Naive B cell (primary cell): ENCODE data around the gene CD300LG. TPM values are rescaled to one million over a fixed set of nuclear protein-coding genes. Genes with fewer than 3 reads are reported as not detected.
"Not testable (repeated sequence)": the region's sequence is repeated elsewhere in the genome, so short reads cannot be mapped to it uniquely, and the experiment has no call there.

Source experiments
- ATAC-seq, 2 donors: fragments of 150-1000 bp; cut with Tn5 transposase; 2 replicates each; pipeline ENCODE4 v1.10.0; 2021; ENCODE audit warnings: low read depth in 2 of 2, mild to moderate bottlenecking in 2 of 2, moderate library complexity in 2 of 2
- DNase-seq: peaks from one replicate; pipeline ENCODE4 v3.0.0; 2022
- H3K27ac Mint-ChIP-seq, 6 donors: one replicate each; pipeline ENCODE4 v1.8.0; 2020 to 2022; ENCODE audit warnings: mild to moderate bottlenecking in 6 of 6, mixed read lengths in 6 of 6, moderate library complexity in 5 of 6, inconsistent platforms in 2 of 6
- H3K27me3 Mint-ChIP-seq, 3 donors: one replicate each; pipeline ENCODE4 v1.8.0; 2021 to 2022; ENCODE audit warnings: mixed read lengths in 3 of 3, mild to moderate bottlenecking in 1 of 3
- H3K36me3 Mint-ChIP-seq, 2 donors: one replicate each; pipeline ENCODE4 v1.8.0; 2020 to 2022; ENCODE audit warnings: mixed read lengths in 2 of 2, inconsistent platforms in 1 of 2, mild to moderate bottlenecking in 1 of 2
- H3K4me1 Mint-ChIP-seq, 3 donors: one replicate each; pipeline ENCODE4 v1.8.0; 2020 to 2022; ENCODE audit warnings: mixed read lengths in 3 of 3, inconsistent platforms in 1 of 3, mild to moderate bottlenecking in 1 of 3, moderate library complexity in 1 of 3
- H3K4me3 Mint-ChIP-seq, 8 donors: one replicate each; pipeline ENCODE4 v1.8.0; 2020 to 2022; ENCODE audit warnings: mild to moderate bottlenecking in 8 of 8, mixed read lengths in 8 of 8, moderate library complexity in 8 of 8, inconsistent platforms in 2 of 8
- H3K9me3 Mint-ChIP-seq, 7 donors: one replicate each; pipeline ENCODE4 v1.8.0; 2020 to 2022; ENCODE audit warnings: mixed read lengths in 7 of 7, mild to moderate bottlenecking in 5 of 7, inconsistent platforms in 2 of 7, moderate library complexity in 1 of 7
- polyA plus RNA-seq, 6 donors: library from polyadenylated mRNA; unstranded; fragments of 300-500 nt; fragmentation: Illumina TruSeq; gene quantifications; one replicate each; pipeline ENCODE4 v1.2.3, GENCODE V29; 2021; ENCODE audit warnings: low read depth in 6 of 6

Gene CD300LG
- polyA plus RNA-seq, 6 donors from 2014 or later: not detected

GRCh38 chr17:43879723-43880419, 32.9 kb downstream of the CD300LG start:
- Mint-ChIP-seq H3K4me3 (no peak overlapping the region), H3K4me1 (peaks cover 2 to 6% (median 3%) of the 10 kb centered on the region in 3 donors), H3K9me3 (no peaks in the 10 kb centered on the region), H3K27ac (no peak overlapping the region), H3K36me3 (no peaks in the 10 kb centered on the region), H3K27me3 (peaks cover 22 to 75% (median 42%) of the 10 kb centered on the region in 3 donors)
- DNase-seq (no peak), ATAC-seq (no peak)

- Mint-ChIP-seq H3K36me3 (no peaks in the 10 kb centered on the region), H3K4me3 (no peak overlapping the region), H3K4me1 (peaks cover 2 to 6% (median 3%) of the 10 kb centered on the region in 3 donors), H3K27ac (no peak overlapping the region), H3K27me3 (peaks cover 24 to 74% (median 42%) of the 10 kb centered on the region in 3 donors), H3K9me3 (no peaks in the 10 kb centered on the region)
- peak in 1 of 2 donors; percentile 28 for ATAC-seq
- peak; percentile 12 for DNase-seq
Observed at GRCh38 chr17:43880420-43880991, 33.5 kb downstream of the CD300LG start.

GRCh38 chr17:43881181-43881580, 34.2 kb downstream of the CD300LG start:
- no peak for ATAC-seq
- no peak overlapping the region for H3K27ac Mint-ChIP-seq
- no peaks in the 10 kb centered on the region for H3K9me3 Mint-ChIP-seq

DNA sequence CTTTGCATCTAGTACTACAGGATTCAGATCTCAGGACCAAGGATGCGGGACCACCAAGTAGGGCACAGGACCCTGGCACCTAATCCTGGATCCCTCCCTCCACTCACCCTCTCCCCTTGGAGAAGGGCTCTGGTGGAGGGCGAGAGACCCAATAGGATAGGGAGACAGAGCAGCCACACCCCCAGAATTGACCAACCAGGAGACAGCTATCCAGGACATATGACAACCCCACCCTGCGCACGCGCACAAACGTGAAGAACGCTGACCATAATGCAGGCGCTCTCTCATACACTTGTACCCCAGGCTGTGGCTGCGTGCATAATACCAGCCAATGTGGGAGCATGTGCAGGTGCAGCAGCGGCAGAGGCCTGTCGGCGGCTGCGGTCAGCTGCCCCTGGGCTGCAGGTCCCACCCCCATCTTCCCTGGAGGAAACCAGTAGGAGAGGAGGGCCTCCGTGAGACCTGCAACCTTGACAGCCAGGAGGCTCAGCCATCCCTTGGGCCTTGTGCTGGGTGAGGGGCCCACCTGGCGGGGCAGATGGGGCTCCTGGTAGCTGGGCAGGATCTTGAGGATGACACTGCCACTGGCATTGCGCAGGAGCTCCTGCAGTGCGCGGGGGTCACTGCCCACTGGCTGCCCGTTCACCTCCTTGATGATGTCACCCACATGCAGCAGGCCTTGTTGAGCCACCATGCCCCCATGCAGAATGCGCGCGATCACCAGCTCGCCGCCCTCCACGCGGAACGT, 35.0 kb downstream of the CD300LG start:
- Mint-ChIP-seq H3K27ac (no peak overlapping the region), H3K9me3 (no peaks in the 10 kb centered on the region), H3K36me3 (no peaks in the 10 kb centered on the region), H3K4me1 (peaks cover 2 to 6% (median 3%) of the 10 kb centered on the region in 3 donors), H3K27me3 (peaks cover 30 to 60% (median 45%) of the 10 kb centered on the region in 3 donors), H3K4me3 (no peak overlapping the region)
- ATAC-seq (no peak), DNase-seq (no peak)

More at GRCh38 chr17:43881181-43881580, 34.2 kb downstream of the CD300LG start:
- Mint-ChIP-seq H3K4me1 (peaks cover 2 to 6% (median 3%) of the 10 kb centered on the region in 3 donors), H3K36me3 (no peaks in the 10 kb centered on the region), H3K4me3 (no peak overlapping the region), H3K27me3 (peaks cover 24 to 67% (median 38%) of the 10 kb centered on the region in 3 donors)
- DNase-seq: no peak

DNA sequence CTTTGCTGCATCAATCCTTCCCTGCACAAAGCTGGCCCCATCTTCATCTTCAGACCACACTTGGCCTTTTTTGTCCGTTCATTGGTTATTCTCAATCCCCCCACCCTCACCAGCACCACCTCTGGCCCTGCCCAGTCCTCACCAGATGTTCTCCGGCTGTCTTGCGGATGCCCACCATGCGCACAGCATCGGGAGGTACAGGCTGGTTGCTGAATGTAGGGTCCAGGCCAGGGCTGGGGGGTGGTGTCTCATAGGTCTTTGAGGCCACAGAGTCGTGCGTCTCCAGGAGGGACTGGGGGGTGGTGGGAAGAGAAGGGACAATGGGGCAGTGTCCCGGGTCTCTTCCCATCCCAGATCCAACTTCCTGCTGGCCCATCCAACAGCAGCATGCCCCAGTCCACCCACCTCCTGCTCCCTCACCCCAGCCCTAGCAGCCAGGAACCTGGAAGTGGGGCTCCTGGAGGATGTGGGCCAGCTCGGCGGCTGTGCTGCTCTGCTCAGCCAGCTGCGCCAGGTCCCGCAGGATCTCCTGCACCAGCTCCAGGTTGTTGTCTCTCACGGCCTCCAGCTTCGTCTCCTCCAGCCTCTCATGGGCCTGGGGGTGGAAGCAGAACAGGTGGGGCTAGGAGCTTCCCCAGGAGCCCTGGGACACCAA, 35.9 kb downstream of the CD300LG start:
- no peak overlapping the region for H3K27ac Mint-ChIP-seq
- H3K4me3 Mint-ChIP-seq: no peak overlapping the region
- H3K36me3 Mint-ChIP-seq: no peaks in the 10 kb centered on the region
- peaks cover 2 to 6% (median 3%) of the 10 kb centered on the region in 3 donors for H3K4me1 Mint-ChIP-seq
- ATAC-seq (no peak), DNase-seq (no peak)
- no peaks in the 10 kb centered on the region for H3K9me3 Mint-ChIP-seq
- peaks cover 30 to 56% (median 45%) of the 10 kb centered on the region in 3 donors for H3K27me3 Mint-ChIP-seq

DNA sequence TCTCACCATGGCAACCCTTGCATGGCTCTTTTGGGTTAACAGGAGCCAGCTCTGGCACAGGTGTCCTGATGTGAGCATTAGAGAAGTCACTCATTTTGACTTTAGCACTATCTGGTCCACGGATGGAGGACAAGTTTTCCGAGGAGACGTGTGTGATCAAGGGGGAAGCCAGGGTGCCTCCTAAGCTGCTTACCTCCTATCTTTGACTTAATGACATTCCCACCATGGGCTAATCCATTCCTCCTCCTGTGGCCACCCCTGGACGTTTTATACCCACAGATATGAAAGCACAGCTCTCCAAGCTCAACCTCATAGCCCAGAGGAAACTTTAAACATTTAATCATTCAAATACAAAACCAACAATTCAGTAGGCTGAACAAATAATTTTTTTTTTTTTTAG, 41.6 kb downstream of the CD300LG start:
- H3K27me3 Mint-ChIP-seq: peaks cover 24 to 35% (median 32%) of the 10 kb centered on the region in 3 donors
- H3K36me3 Mint-ChIP-seq: no peaks in the 10 kb centered on the region
- no peak overlapping the region for H3K4me3 Mint-ChIP-seq
- DNase-seq: no peak
- H3K9me3 Mint-ChIP-seq: no peaks in the 10 kb centered on the region
- no peak for ATAC-seq
- no peaks in the 10 kb centered on the region for H3K4me1 Mint-ChIP-seq
- H3K27ac Mint-ChIP-seq: no peak overlapping the region

DNA sequence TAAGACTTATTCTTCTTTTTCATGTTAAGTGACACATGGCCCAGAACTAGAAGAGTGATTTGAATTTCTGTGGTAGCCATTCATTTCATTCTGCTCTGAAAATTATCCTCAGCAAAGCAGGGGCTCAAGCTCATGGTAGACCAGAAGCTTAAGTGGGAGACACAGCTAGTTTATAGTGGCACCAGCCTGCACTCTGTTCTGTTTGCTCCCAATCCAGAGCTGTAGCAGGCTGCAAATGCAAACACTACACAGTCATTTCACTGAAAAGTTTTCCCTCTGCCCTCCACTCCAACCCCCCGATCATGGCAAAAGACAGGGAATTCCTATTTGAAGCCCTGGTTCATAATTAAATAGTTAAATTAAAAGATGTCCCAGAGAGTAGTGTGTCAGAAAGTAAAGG, 43.3 kb downstream of the CD300LG start:
- H3K4me3 Mint-ChIP-seq: no peak overlapping the region

GRCh38 chr17:43891851-43892646, 45.1 kb downstream of the CD300LG start:
- ATAC-seq: no peak
- no peak overlapping the region for H3K27ac Mint-ChIP-seq
- H3K27me3 Mint-ChIP-seq: peaks cover 23 to 35% (median 26%) of the 10 kb centered on the region in 3 donors
- no peak for DNase-seq
- no peaks in the 10 kb centered on the region for H3K36me3 Mint-ChIP-seq
- H3K4me3 Mint-ChIP-seq: peak overlapping the region in 1 of 8 donors; percentile 71
- H3K4me1 Mint-ChIP-seq: no peaks in the 10 kb centered on the region
- H3K9me3 Mint-ChIP-seq: no peaks in the 10 kb centered on the region

More for the DNA sequence above, 43.3 kb downstream of the CD300LG start:
- ATAC-seq (no peak), DNase-seq (no peak)
- no peaks in the 10 kb centered on the region for H3K4me1 Mint-ChIP-seq
- no peak overlapping the region for H3K27ac Mint-ChIP-seq
- H3K27me3 Mint-ChIP-seq: peaks cover 16 to 22% (median 20%) of the 10 kb centered on the region in 3 donors
- H3K36me3 Mint-ChIP-seq: no peaks in the 10 kb centered on the region
- no peaks in the 10 kb centered on the region for H3K9me3 Mint-ChIP-seq

DNA sequence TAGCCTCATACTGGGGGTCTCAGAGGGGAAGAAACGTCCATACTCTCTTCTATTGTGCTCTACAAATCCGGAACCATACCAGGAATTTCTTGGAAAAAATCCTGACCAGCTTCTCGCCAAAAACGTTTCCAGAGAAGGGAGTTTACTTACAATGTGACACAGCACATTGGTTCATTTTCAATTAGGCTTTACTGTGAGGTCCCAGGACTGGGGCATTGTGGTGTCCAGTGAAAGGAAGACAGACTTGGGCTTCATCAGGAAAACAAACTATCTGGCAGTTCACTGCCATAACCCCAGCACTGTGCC, 45.6 kb downstream of the CD300LG start:
- H3K36me3 Mint-ChIP-seq: no peaks in the 10 kb centered on the region
- no peaks in the 10 kb centered on the region for H3K9me3 Mint-ChIP-seq
- ATAC-seq: no peak
- DNase-seq: no peak
- H3K4me1 Mint-ChIP-seq: no peaks in the 10 kb centered on the region
- H3K27ac Mint-ChIP-seq: no peak overlapping the region
- H3K4me3 Mint-ChIP-seq: no peak overlapping the region
- peaks cover 28 to 40% (median 32%) of the 10 kb centered on the region in 3 donors for H3K27me3 Mint-ChIP-seq

DNA sequence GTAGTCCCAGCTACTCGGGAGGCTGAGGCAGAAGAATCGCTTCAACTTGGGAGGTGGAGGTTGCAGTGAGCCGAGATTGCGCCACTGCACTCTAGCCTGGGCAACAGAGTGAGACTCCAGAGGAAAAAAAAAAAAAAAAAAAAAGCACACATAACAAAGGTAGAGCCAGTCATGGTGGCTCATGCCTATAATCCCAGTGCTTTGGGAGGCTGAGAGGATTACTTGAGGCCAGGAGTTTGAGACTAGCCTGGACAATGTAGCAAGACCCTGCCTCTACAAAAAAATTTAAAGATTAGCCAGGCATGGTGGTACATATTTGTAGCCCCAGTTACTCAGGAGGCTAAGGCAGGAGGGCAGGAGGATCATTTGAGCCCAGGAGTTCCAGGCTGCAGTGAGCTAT, 47.5 kb downstream of the CD300LG start:
- Mint-ChIP-seq H3K27me3 (peaks cover 34 to 45% (median 36%) of the 10 kb centered on the region in 3 donors), H3K27ac (peak overlapping the region in 1 of 6 donors; percentile 39)
- not testable (repeated sequence) for H3K4me1 Mint-ChIP-seq, DNase-seq, H3K4me3 Mint-ChIP-seq, H3K36me3 Mint-ChIP-seq, ATAC-seq, H3K9me3 Mint-ChIP-seq

DNA sequence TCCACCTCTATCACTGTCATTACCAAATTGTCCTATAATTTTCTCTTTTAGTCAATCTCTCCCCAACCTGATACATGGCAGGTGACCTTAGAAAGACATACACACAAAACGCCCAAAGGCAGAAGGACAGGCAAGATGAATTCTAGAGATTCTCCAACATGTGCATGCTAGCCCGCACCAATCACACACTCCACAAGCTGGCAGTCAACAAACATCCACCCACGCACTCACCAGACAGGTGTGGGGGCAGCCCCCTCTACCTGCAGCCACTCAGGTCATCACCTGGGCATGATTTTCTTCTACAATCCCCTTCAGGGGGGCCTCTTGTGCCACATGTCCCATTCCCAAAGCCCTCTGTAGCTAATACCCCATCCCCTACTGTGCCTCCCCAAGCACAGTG, 50.9 kb downstream of the CD300LG start:
- DNase-seq: no peak
- Mint-ChIP-seq H3K4me3 (no peak overlapping the region), H3K9me3 (no peaks in the 10 kb centered on the region), H3K4me1 (peaks cover 12 to 20% (median 17%) of the 10 kb centered on the region in 3 donors), H3K27me3 (peaks cover 33 to 70% (median 68%) of the 10 kb centered on the region in 3 donors), H3K27ac (no peak overlapping the region), H3K36me3 (no peaks in the 10 kb centered on the region)
- no peak for ATAC-seq

GRCh38 chr17:43898446-43898845, 51.5 kb downstream of the CD300LG start:
- Mint-ChIP-seq H3K4me1 (peaks cover 12 to 20% (median 17%) of the 10 kb centered on the region in 3 donors), H3K27me3 (peaks cover 33 to 76% (median 68%) of the 10 kb centered on the region in 3 donors), H3K9me3 (no peaks in the 10 kb centered on the region), H3K4me3 (no peak overlapping the region), H3K27ac (no peak overlapping the region), H3K36me3 (no peaks in the 10 kb centered on the region)
- no peak for DNase-seq
- no peak for ATAC-seq
